HEK293 (cell line): ENCODE measurements around the gene HABP4.

Experiments
- CTCF ChIA-PET: fragments of 350-600 bp; formaldehyde crosslinking; extraction: SDS; loops from one replicate; lab custom pipeline; 2021; ENCODE audit warnings: antibody characterized with exemption; lab: Yijun Ruan, JAX
- POLR2A ChIA-PET: fragments of 300-600 bp; formaldehyde crosslinking; extraction: SDS; loops from one replicate; lab custom pipeline; 2020; ENCODE audit warnings: antibody characterized with exemption, inconsistent platforms; lab: Yijun Ruan, JAX
- H3K27ac ChIP-seq: fragments of 200-500 bp; sonication (Bioruptor generic); 2 replicates; pipeline ENCODE4 v1.5.1; 2014; ENCODE audit warnings: low read depth, low read length, control low read depth, inconsistent platforms; ENCODE audit errors: extremely low read depth
- H3K36me3 ChIP-seq, 2 experiments: fragments of 200-500 bp in 1 of 2; sonication (Bioruptor generic) in 1 of 2; 1 replicate in 1 of 2; 2 replicates in 1 of 2; pipeline ENCODE4 v1.5.1; 2014 to 2017; ENCODE audit warnings: inconsistent platforms in 2 of 2, low read length in 2 of 2; ENCODE audit not compliant: control insufficient read depth in 2 of 2, insufficient read depth in 1 of 2
- H3K4me1 ChIP-seq: fragments of 200-500 bp; sonication (Bioruptor generic); 2 replicates; pipeline ENCODE4 v1.5.1; 2014; ENCODE audit warnings: mild to moderate bottlenecking, low read length, inconsistent platforms; ENCODE audit not compliant: control insufficient read depth, insufficient read depth
- H3K4me3 ChIP-seq: 2 replicates; pipeline ENCODE4 v1.5.1; 2011; ENCODE audit warnings: low read depth, mild to moderate bottlenecking, control low read depth, low read length, moderate library complexity
- H3K9me3 ChIP-seq: fragments of 200-500 bp; sonication (Bioruptor generic); 2 replicates; pipeline ENCODE4 v1.5.1; 2014; ENCODE audit warnings: low read depth, low read length, inconsistent platforms; ENCODE audit not compliant: control insufficient read depth, insufficient read depth
- BCL6B ChIP-seq: fragments of 450-650 bp; formaldehyde crosslinking; IDR thresholded peaks from 2 replicates; pipeline ENCODE4 v1.5.1; 2017; ENCODE audit warnings: missing biosample characterization, missing genetic modification characterization
- FEZF1 ChIP-seq: fragments of 450-650 bp; formaldehyde crosslinking; IDR thresholded peaks from 2 replicates; pipeline ENCODE4 v1.5.1; 2016; ENCODE audit warnings: missing biosample characterization, missing genetic modification characterization
- GFI1B ChIP-seq: fragments of 450-650 bp; formaldehyde crosslinking; IDR thresholded peaks from 2 replicates; pipeline ENCODE4 v1.5.1; 2016; ENCODE audit warnings: missing biosample characterization, missing genetic modification characterization
- SP2 ChIP-seq: fragments of 450-650 bp; formaldehyde crosslinking; IDR thresholded peaks from 2 replicates; pipeline ENCODE4 v1.5.1; 2016; ENCODE audit warnings: missing biosample characterization, missing genetic modification characterization
- SP3 ChIP-seq: fragments of 450-650 bp; formaldehyde crosslinking; IDR thresholded peaks from 2 replicates; pipeline ENCODE4 v1.5.1; 2016; ENCODE audit warnings: missing biosample characterization, missing genetic modification characterization
- TRIM28 ChIP-seq: IDR thresholded peaks from 2 replicates; pipeline ENCODE4 v1.6.1; 2011; ENCODE audit warnings: low read length, control low read depth, borderline replicate concordance
- TSHZ1 ChIP-seq: fragments of 450-650 bp; formaldehyde crosslinking; IDR thresholded peaks from 2 replicates; pipeline ENCODE4 v1.5.1; 2016; ENCODE audit warnings: missing biosample characterization, missing genetic modification characterization, borderline replicate concordance
- ZFP37 ChIP-seq: fragments of 450-650 bp; formaldehyde crosslinking; IDR thresholded peaks from 2 replicates; pipeline ENCODE4 v1.5.1; 2016; ENCODE audit warnings: missing biosample characterization, missing genetic modification characterization
- ZFP41 ChIP-seq: fragments of 450-650 bp; formaldehyde crosslinking; IDR thresholded peaks from 2 replicates; pipeline ENCODE4 v1.5.1; 2016; ENCODE audit warnings: missing biosample characterization, missing genetic modification characterization, borderline replicate concordance
- ZNF114 ChIP-seq: fragments of 450-650 bp; formaldehyde crosslinking; IDR thresholded peaks from 2 replicates; pipeline ENCODE4 v1.5.0; 2017; ENCODE audit warnings: missing biosample characterization, missing genetic modification characterization
- ZNF157 ChIP-seq: fragments of 450-650 bp; formaldehyde crosslinking; IDR thresholded peaks from 2 replicates; pipeline ENCODE4 v1.5.1; 2016; ENCODE audit warnings: missing biosample characterization, missing genetic modification characterization
- ZNF221 ChIP-seq: fragments of 450-650 bp; formaldehyde crosslinking; IDR thresholded peaks from 2 replicates; pipeline ENCODE4 v1.5.1; 2017; ENCODE audit warnings: missing biosample characterization, missing genetic modification characterization, borderline replicate concordance
- ZNF223 ChIP-seq: fragments of 450-650 bp; formaldehyde crosslinking; IDR thresholded peaks from 2 replicates; pipeline ENCODE4 v1.5.1; 2016; ENCODE audit warnings: missing biosample characterization, missing genetic modification characterization
- ZNF274 ChIP-seq, 2 experiments: fragments of 200-500 bp in 1 of 2; fragments of 450-650 bp in 1 of 2; sonication (Bioruptor generic) in 1 of 2; formaldehyde crosslinking in 1 of 2; IDR thresholded peaks; 2 replicates each; pipeline versions ENCODE4 v1.5.1 to v1.6.1; 2014 to 2016; ENCODE audit warnings: borderline replicate concordance in 1 of 2, inconsistent platforms in 1 of 2, low read length in 1 of 2, missing biosample characterization in 1 of 2, missing genetic modification characterization in 1 of 2
- ZNF280D ChIP-seq: fragments of 450-650 bp; formaldehyde crosslinking; IDR thresholded peaks from 2 replicates; pipeline ENCODE4 v1.5.1; 2016; ENCODE audit warnings: missing biosample characterization, missing genetic modification characterization
- ZNF311 ChIP-seq: fragments of 450-650 bp; formaldehyde crosslinking; IDR thresholded peaks from 2 replicates; pipeline ENCODE4 v1.5.1; 2017; ENCODE audit warnings: missing biosample characterization, missing genetic modification characterization, borderline replicate concordance
- ZNF324 ChIP-seq: fragments of 450-650 bp; formaldehyde crosslinking; IDR thresholded peaks from 2 replicates; pipeline ENCODE4 v1.5.1; 2016; ENCODE audit warnings: missing biosample characterization, missing genetic modification characterization
- ZNF555 ChIP-seq: fragments of 450-650 bp; formaldehyde crosslinking; conservative IDR thresholded peaks from 2 replicates; pipeline ENCODE4 v1.5.1; 2017; ENCODE audit warnings: missing biosample characterization, mild to moderate bottlenecking, missing genetic modification characterization, inconsistent platforms
- ZNF660 ChIP-seq: fragments of 450-650 bp; IDR thresholded peaks from 2 replicates; pipeline ENCODE4 v1.5.1; 2018; ENCODE audit warnings: missing biosample characterization, mild to moderate bottlenecking, missing genetic modification characterization
- ZNF692 ChIP-seq: fragments of 450-650 bp; formaldehyde crosslinking; IDR thresholded peaks from 2 replicates; pipeline ENCODE4 v1.5.1; 2016; ENCODE audit warnings: missing biosample characterization, missing genetic modification characterization
- ZSCAN4 ChIP-seq: fragments of 450-650 bp; formaldehyde crosslinking; IDR thresholded peaks from 2 replicates; pipeline ENCODE4 v1.5.1; 2017; ENCODE audit warnings: missing biosample characterization, missing genetic modification characterization

HABP4 gene

GRCh38 chr9:96453625-96454024 is 3.7 kb downstream of the HABP4 start (continued):
- TF ChIP-seq TSHZ1 (tag by site-specific recombination) (no peak), ZNF114 (tag by site-specific recombination) (no peak), ZNF660 (tag by site-specific recombination) (no peak), FEZF1 (tag by site-specific recombination) (no peak), TRIM28 (no peak), ZNF311 (tag by site-specific recombination) (no peak), ZNF223 (tag by site-specific recombination) (no peak), ZNF221 (tag by site-specific recombination) (no peak), ZFP37 (tag by site-specific recombination) (no peak), GFI1B (no peak), SP2 (tag by site-specific recombination) (no peak), ZNF692 (no peak)

GRCh38 chr9:96457266-96457665 is 7.3 kb downstream of the HABP4 start:
- no peak overlapping the region for H3K4me3 ChIP-seq
- no peak overlapping the region for H3K27ac ChIP-seq
- 0 out of 2 replicates have a peak, but pooled peaks cover 4% of the 10 kb centered on the region for H3K4me1 ChIP-seq
- no peak for TF ChIP-seq SP3 (tag by site-specific recombination)
- no peak for TF ChIP-seq ZNF555 (tag by site-specific recombination)
- no peak for TF ChIP-seq BCL6B (tag by site-specific recombination)
- no peak for TF ChIP-seq ZNF157 (tag by site-specific recombination)
- no peak for TF ChIP-seq ZNF280D
- TF ChIP-seq ZSCAN4 (tag by site-specific recombination): no peak
- no peak for TF ChIP-seq ZNF274 (IDR thresholded peaks at IDR 0.05; ENCODE audit: low read length)
- no peak for TF ChIP-seq ZNF274 (tag by site-specific recombination; IDR thresholded peaks at IDR 0.05; ENCODE audit: borderline replicate concordance)
- TF ChIP-seq ZNF324: no peak
- no peak for TF ChIP-seq ZFP41 (tag by site-specific recombination)
- ChIA-PET CTCF (interaction anchor here (0.6 kb wide), 1 partner anchor 50 kb away, joined by 3 read pairs; no protein-coding TSS in a partner anchor), POLR2A (no interaction called here)
- peaks cover 0 to 6% of the 10 kb centered on the region in 2 experiments; a peak in 1 of 3 replicates for H3K36me3 ChIP-seq
- no peaks in the 10 kb centered on the region for H3K9me3 ChIP-seq
